Activated CD4-positive, alpha-beta T cell treated with anti-CD3 and anti-CD28 coated beads, Interleukin-2, amount 50 U/mL, for 48 hours (primary cell): ENCODE data around the gene GALNT17.

Source experiments
- DNase-seq, 2 experiments: peaks; one replicate each; pipeline ENCODE4 v3.0.0-alpha.2; 2020

The GALNT17 gene

GRCh38 chr7:71403202-71403946 is 271.4 kb downstream of the GALNT17 start:
- no peak for DNase-seq

GRCh38 chr7:71404726-71405345 is 272.9 kb downstream of the GALNT17 start:
- DNase-seq = no peak

DNA sequence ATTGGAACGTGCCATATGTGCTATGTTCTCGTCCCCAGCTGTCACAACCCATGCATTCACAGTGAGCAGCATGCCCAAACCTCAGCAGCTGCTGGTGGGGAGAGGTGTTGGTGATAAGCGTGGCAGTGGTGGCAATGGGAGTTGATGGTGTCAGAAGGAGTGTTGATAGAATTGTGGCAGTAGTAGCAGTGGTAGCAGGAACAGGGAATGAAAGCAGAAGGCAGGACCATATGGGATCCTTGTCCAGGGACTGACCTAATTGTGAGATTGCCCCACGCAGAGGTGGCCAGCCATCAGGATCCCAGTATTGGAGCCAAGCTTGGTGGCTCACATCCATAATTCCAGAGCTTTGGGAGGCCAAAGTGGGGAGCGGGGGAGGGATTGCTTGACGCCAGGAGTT is 276.3 kb downstream of the GALNT17 start:
- no peak for DNase-seq

- no peak for DNase-seq
Observed at GRCh38 chr7:71409550-71410157, 277.7 kb downstream of the GALNT17 start.

- DNase-seq = no peak
Observed at GRCh38 chr7:71411475-71411874, 279.5 kb downstream of the GALNT17 start.

- DNase-seq = no peak
Observed at GRCh38 chr7:71414490-71414889, 282.5 kb downstream of the GALNT17 start.

GRCh38 chr7:71419546-71420337 is 287.8 kb downstream of the GALNT17 start:
- no peak for DNase-seq

DNA sequence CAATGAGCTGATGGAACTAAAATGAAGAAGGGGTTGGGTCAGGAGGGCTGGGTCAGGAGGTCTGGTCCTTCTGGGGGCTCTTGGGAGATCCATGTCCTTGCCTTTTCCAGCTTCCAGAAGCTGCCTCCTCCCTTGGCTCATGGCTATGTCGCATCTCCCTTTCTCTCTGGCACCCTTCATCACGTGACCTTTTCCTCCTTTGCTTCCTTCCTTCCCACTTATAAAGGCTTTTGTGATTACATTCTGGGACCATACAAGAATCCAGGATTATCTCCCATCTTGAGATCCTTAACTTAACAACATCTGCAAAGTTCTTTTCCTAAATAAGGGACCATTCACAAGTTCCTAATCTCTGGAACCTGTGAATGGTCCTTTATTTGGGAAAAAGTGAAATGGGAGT is 290.2 kb downstream of the GALNT17 start:
- no peak for DNase-seq

- DNase-seq = no peak
Observed at GRCh38 chr7:71424166-71425035, 292.5 kb downstream of the GALNT17 start.

DNA sequence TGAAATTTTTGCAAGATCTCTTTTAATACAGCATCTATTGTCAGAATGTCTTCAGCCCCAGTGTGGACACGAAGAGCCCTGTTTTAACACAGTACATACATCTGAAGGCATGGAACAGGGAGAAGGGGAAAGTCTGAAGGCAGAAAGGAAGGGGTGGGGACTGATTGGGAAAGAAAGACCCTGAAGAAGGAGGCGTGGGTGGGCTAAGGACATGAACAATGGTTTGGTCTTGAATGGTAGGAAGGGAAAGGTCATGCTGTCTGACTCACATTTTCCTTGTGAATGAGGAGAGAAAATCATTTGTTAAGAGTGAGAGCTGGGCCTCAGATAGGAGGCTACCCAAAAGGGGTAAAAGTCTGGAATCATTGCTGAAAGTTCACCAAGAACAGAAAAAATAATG is 297.1 kb downstream of the GALNT17 start:
- DNase-seq = no peak

- no peak for DNase-seq
Observed at GRCh38 chr7:71430246-71430645, 298.3 kb downstream of the GALNT17 start.

DNA sequence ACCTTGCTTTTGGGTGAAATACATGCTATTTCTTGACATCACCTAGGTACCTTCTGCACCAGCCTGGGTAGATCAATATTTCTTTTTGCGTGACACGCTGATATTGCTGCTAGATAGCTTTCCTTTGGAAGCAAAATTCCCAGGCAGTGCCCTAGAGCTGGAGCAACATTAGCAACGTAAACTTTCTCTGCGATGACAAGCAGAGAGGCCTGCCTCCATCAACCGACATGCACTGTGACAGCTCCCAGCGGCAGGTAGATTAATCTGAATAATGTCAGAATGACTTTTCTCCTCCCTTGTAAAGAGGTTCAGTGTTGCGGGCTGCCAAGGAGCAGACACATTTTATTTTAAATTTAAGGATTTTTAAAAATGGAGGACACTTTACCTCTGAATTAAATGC is 307.4 kb downstream of the GALNT17 start:
- DNase-seq = no peak

- DNase-seq = no peak
Observed at GRCh38 chr7:71442492-71443190, 310.7 kb downstream of the GALNT17 start.

GRCh38 chr7:71443191-71443530 is 311.2 kb downstream of the GALNT17 start:
- DNase-seq = no peak

DNA sequence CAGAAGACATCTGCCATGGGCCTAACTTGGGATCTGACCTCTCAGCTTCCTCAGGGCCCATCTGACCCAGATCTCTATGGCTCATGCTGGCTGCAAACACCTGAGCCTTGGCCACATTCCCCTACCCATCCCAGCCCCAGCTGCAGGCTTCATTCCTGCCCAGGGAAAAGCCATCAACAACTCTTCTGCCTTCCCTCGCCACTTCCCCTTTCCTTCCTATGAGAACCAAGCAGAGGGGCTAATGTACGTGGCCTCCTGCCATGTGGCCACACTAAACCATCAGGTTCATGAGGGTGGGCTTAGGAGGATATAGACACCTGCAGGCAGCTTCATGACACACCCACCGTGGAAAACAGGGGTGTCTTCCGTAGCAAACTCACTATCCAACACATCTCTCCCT is 312.2 kb downstream of the GALNT17 start:
- DNase-seq = no peak

GRCh38 chr7:71453630-71454029 is 321.7 kb downstream of the GALNT17 start:
- no peak for DNase-seq

GRCh38 chr7:71454981-71455380 is 323.0 kb downstream of the GALNT17 start:
- no peak for DNase-seq

DNA sequence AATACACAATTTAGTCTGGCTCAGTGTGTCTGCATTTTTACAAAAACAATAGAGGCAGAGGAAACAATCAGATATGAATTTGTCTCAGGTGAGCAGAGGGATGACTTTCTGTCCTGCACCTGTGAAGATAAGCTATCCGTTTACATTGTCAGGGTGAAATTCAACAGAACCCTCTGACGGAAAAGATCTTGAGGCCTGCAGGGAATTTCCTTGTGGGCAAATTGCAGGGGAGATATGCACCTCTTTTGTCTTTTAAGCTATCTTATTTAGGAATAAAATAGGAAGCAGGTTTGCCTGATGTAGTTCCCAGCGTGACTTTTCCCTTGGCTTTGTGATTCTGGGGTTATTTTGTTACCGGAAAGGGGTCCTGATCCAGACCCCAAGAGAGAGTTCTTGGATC is 325.1 kb downstream of the GALNT17 start:
- no peak for DNase-seq

DNA sequence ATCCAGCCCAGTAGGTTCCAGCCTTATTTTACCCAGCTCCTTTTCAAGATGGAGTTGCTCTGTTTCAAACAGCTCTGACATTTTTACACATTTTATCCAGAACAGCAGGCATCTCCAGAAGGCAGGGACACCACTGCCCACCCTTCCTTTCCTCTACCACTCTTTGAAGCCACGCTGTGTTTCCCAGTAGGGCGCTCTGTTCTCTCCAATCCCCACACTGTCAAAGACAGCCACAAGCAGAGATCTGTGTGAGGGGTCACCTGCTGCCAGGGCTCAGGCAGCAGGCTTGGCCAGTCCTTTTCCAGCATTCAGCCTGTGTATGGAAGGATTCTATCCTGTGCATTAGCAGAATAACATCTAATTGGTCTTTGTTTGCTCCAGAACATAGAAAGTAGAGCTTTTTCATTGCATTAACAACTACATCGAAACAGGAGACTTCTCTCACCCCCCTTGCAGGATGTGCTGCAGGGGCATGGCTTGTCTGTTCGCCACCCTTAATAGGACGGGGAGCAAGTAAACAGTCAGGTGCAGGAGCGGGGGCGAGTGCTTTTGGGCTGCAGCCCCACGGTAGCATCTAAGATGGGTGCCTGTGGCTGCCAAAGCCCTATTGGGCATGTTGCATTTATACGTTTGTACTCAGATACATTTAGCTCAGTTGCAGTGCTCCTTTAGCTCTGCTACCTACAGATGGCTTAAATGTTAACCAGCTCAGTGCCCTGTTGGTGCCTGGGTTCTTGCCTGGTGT is 326.1 kb downstream of the GALNT17 start:
- DNase-seq = no peak

DNA sequence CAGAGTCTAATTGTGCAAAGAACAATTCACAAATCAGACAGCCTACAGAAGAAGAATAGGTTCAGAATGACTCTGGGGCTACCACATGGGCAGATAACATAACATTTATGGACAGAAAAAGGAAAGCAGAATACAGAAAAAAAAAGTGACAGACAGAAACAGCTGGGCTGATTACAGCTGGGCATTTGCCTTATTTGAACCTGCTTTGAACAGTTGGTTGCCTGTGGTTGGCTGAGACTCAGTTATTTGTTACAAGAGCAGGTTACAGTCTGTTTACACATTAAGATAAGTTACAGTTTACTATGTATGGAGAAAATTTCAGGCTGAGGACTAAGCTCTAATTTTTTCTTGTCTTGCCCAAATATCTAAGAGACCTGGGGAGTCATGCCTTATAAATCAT is 327.2 kb downstream of the GALNT17 start:
- no peak for DNase-seq

- no peak for DNase-seq
Observed at GRCh38 chr7:71461572-71461971, 329.6 kb downstream of the GALNT17 start.
